H1 (cell line): ENCODE results near the gene VIPR2. TPM values are rescaled to one million over a fixed set of nuclear protein-coding genes. Genes with fewer than 3 reads are reported as not detected.

Experiments
- CTCF ChIA-PET: fragments of 300-600 bp; sonication (Branson Sonifier 250); formaldehyde crosslinking; loops from one replicate; lab custom pipeline; 2021; ENCODE audit not compliant: partially characterized antibody; lab: Charles Lee
- POLR2A ChIA-PET: fragments of 300-600 bp; sonication (Branson Sonifier 250); formaldehyde crosslinking; loops from one replicate; lab custom pipeline; 2021; ENCODE audit warnings: inconsistent platforms; ENCODE audit not compliant: partially characterized antibody; lab: Charles Lee
- DNase-seq, 2 experiments: peaks; one replicate each; pipeline versions ENCODE4 v3.0.0 to v3.0.0-alpha.2; 2010 to 2022; ENCODE audit warnings: low spot score in 2 of 2, low read depth in 1 of 2, mixed read lengths in 1 of 2
- FAIRE-seq: peaks from 2 replicates; lab custom pipeline; 2011; peaks lifted over from hg19 to GRCh38; lab: Jason Lieb, UNC
- H2AFZ ChIP-seq: 2 replicates; pipeline ENCODE4 v1.8.1; 2012; ENCODE audit warnings: low read length, inconsistent platforms
- H2AK5ac ChIP-seq: 2 replicates; pipeline ENCODE4 v1.6.1; 2013; ENCODE audit warnings: low read depth, low read length
- H2BK120ac ChIP-seq: replicated peaks from 2 replicates; pipeline ENCODE3; 2013; ENCODE audit warnings: low read depth, low read length, inconsistent platforms
- H2BK12ac ChIP-seq: 2 replicates; pipeline ENCODE4 v1.6.1; 2013; ENCODE audit warnings: low read depth, low read length
- H2BK15ac ChIP-seq: 2 replicates; pipeline ENCODE4 v1.6.1; 2013; ENCODE audit warnings: low read length
- H2BK20ac ChIP-seq: 2 replicates; pipeline ENCODE4 v1.6.1; 2013; ENCODE audit warnings: low read length
- H2BK5ac ChIP-seq: 2 replicates; pipeline ENCODE4 v1.6.1; 2013; ENCODE audit warnings: low read depth, low read length
- H3K14ac ChIP-seq: 2 replicates; pipeline ENCODE4 v1.6.1; 2013; ENCODE audit warnings: inconsistent platforms; ENCODE audit not compliant: insufficient read length
- H3K18ac ChIP-seq: 2 replicates; pipeline ENCODE4 v1.6.1; 2013; ENCODE audit warnings: low read length; ENCODE audit errors: extremely low read depth
- H3K23ac ChIP-seq: 2 replicates; pipeline ENCODE4 v1.6.1; 2013; ENCODE audit warnings: inconsistent platforms; ENCODE audit not compliant: insufficient read length
- H3K23me2 ChIP-seq: 2 replicates; pipeline ENCODE4 v1.6.1; 2013; ENCODE audit warnings: low read depth, low read length
- H3K27ac ChIP-seq: 2 replicates; pipeline ENCODE4 v1.6.1; 2011; ENCODE audit warnings: low read depth, low read length, inconsistent platforms
- H3K27me3 ChIP-seq, 4 experiments: replicated peaks in 1 of 4; 1 replicate in 1 of 4; 2 replicates in 3 of 4; pipeline versions ENCODE4 v1.6.1 to v1.8.1; 2011 to 2013; ENCODE audit warnings: low read length in 3 of 4, mild to moderate bottlenecking in 3 of 4, inconsistent platforms in 2 of 4, mixed read lengths in 2 of 4, moderate library complexity in 1 of 4; ENCODE audit not compliant: control insufficient read depth in 3 of 4, insufficient read depth in 3 of 4; ENCODE audit errors: extremely low read depth in 1 of 4
- H3K36me3 ChIP-seq, 4 experiments: 2 replicates each; pipeline versions ENCODE4 v1.6.1 to v1.8.1; 2011 to 2013; ENCODE audit warnings: mild to moderate bottlenecking in 4 of 4, low read length in 3 of 4, moderate library complexity in 2 of 4, control low read depth in 1 of 4, inconsistent platforms in 1 of 4; ENCODE audit not compliant: insufficient read depth in 4 of 4, control insufficient read depth in 2 of 4
- H3K4ac ChIP-seq: replicated peaks from 2 replicates; pipeline ENCODE3; 2013; ENCODE audit warnings: low read length, low read depth, mixed read lengths, inconsistent platforms; ENCODE audit not compliant: insufficient read length
- H3K4me1 ChIP-seq, 4 experiments: replicated peaks in 1 of 4; 1 replicate in 1 of 4; 2 replicates in 3 of 4; pipeline versions ENCODE4 v1.6.1 to v1.8.1; 2011 to 2013; ENCODE audit warnings: low read length in 3 of 4, inconsistent platforms in 2 of 4, mixed read lengths in 1 of 4; ENCODE audit not compliant: insufficient read depth in 4 of 4, control insufficient read depth in 3 of 4
- H3K4me2 ChIP-seq, 2 experiments: 2 replicates each; pipeline versions ENCODE4 v1.6.1 to v1.8.1; 2011 to 2013; ENCODE audit warnings: low read depth in 2 of 2, low read length in 2 of 2, control low read depth in 1 of 2, inconsistent platforms in 1 of 2, mild to moderate bottlenecking in 1 of 2; ENCODE audit not compliant: insufficient read depth in 1 of 2
- H3K4me3 ChIP-seq, 4 experiments: fragments of 200-600, 300-600 bp in 1 of 4; sonication (generic), shearing (Covaris generic), sonication (Bioruptor Twin) in 1 of 4; 2 replicates each; pipeline versions ENCODE4 v1.5.1 to v1.8.1; 2011 to 2016; ENCODE audit warnings: low read length in 4 of 4, low read depth in 3 of 4, control low read depth in 2 of 4, inconsistent platforms in 2 of 4, mild to moderate bottlenecking in 2 of 4, mixed read lengths in 1 of 4, moderate library complexity in 1 of 4; ENCODE audit not compliant: insufficient read depth in 2 of 4; ENCODE audit errors: extremely low read depth in 1 of 4
- H3K56ac ChIP-seq: replicated peaks from 2 replicates; pipeline ENCODE3; 2013; ENCODE audit warnings: low read depth, mild to moderate bottlenecking, mixed read lengths, low read length, inconsistent platforms; ENCODE audit not compliant: insufficient read length
- H3K79me1 ChIP-seq: 2 replicates; pipeline ENCODE4 v1.6.1; 2013; ENCODE audit warnings: low read depth, low read length, control low read depth
- H3K79me2 ChIP-seq, 2 experiments: 2 replicates each; pipeline versions ENCODE4 v1.6.1 to v1.8.1; 2012 to 2013; ENCODE audit warnings: low read length in 2 of 2, mild to moderate bottlenecking in 2 of 2, inconsistent platforms in 1 of 2; ENCODE audit not compliant: insufficient read depth in 2 of 2, control insufficient read depth in 1 of 2
- H3K9ac ChIP-seq, 4 experiments: replicated peaks in 1 of 4; 1 replicate in 1 of 4; 2 replicates in 3 of 4; pipeline versions ENCODE4 v1.6.1 to v1.8.1; 2011 to 2013; ENCODE audit warnings: low read depth in 3 of 4, low read length in 3 of 4, control low read depth in 2 of 4, mild to moderate bottlenecking in 2 of 4, moderate library complexity in 2 of 4, inconsistent platforms in 1 of 4; ENCODE audit errors: extremely low read depth in 1 of 4
- H3K9me3 ChIP-seq, 2 experiments: 2 replicates each; pipeline versions ENCODE4 v1.6.1 to v1.8.1; 2012 to 2013; ENCODE audit warnings: mild to moderate bottlenecking in 2 of 2, moderate library complexity in 2 of 2, control low read depth in 1 of 2, inconsistent platforms in 1 of 2, low read depth in 1 of 2, low read length in 1 of 2, mixed read lengths in 1 of 2; ENCODE audit not compliant: insufficient read depth in 2 of 2
- H4K20me1 ChIP-seq, 2 experiments: replicated peaks in 1 of 2; 2 replicates each; pipeline versions ENCODE3 to v1.8.1; 2011 to 2013; ENCODE audit warnings: inconsistent platforms in 2 of 2, low read length in 2 of 2, mild to moderate bottlenecking in 1 of 2; ENCODE audit not compliant: insufficient read depth in 2 of 2, control insufficient read depth in 1 of 2
- H4K5ac ChIP-seq: 2 replicates; pipeline ENCODE4 v1.6.1; 2013; ENCODE audit warnings: low read length, low read depth, mixed read lengths, inconsistent platforms; ENCODE audit not compliant: insufficient read length
- H4K8ac ChIP-seq: 2 replicates; pipeline ENCODE4 v1.8.0; 2013; ENCODE audit warnings: mild to moderate bottlenecking, moderate library complexity, low read length, inconsistent platforms; ENCODE audit not compliant: insufficient read depth; ENCODE audit errors: extremely low read depth
- H4K91ac ChIP-seq: replicated peaks from 2 replicates; pipeline ENCODE3; 2013; ENCODE audit warnings: low read length, mixed read lengths, inconsistent platforms; ENCODE audit not compliant: insufficient read length
- CBX5 ChIP-seq: fragments of 300-800, 300-1000 bp; sonication (generic); IDR thresholded peaks from 2 replicates; pipeline ENCODE4 v1.7.1; 2016; ENCODE audit warnings: antibody characterized with exemption, low read length, low read depth
- CHD1 ChIP-seq: IDR thresholded peaks from 2 replicates; pipeline ENCODE4 v1.6.1; 2012; ENCODE audit warnings: low read depth, low read length, improper control_type of control experiment
- EGR1 ChIP-seq: IDR thresholded peaks from 2 replicates; pipeline ENCODE4 v1.6.1; 2011; ENCODE audit warnings: low read depth, low read length, borderline replicate concordance
- EZH2 ChIP-seq: fragments of 200-600 bp; sonication (generic); IDR thresholded peaks from 2 replicates; pipeline ENCODE4 v1.7.1; 2012; ENCODE audit warnings: low read depth, mild to moderate bottlenecking, moderate library complexity, low read length, inconsistent platforms; ENCODE audit not compliant: severe bottlenecking
- HDAC2 ChIP-seq, 2 experiments: fragments of 300-600 bp in 1 of 2; sonication (generic) in 1 of 2; IDR thresholded peaks; 2 replicates each; pipeline ENCODE4 v1.6.1; 2011 to 2012; ENCODE audit warnings: low read depth in 2 of 2, low read length in 2 of 2, mild to moderate bottlenecking in 2 of 2, moderate library complexity in 2 of 2, borderline replicate concordance in 1 of 2, inconsistent platforms in 1 of 2
- MAX ChIP-seq: IDR thresholded peaks from 2 replicates; pipeline ENCODE4 v1.6.1; 2012; ENCODE audit warnings: inconsistent platforms
- SIX5 ChIP-seq: IDR thresholded peaks from 2 replicates; pipeline ENCODE4 v1.6.1; 2011; ENCODE audit warnings: mild to moderate bottlenecking, low read depth, low read length
- TAF7 ChIP-seq: optimal IDR thresholded peaks from 2 replicates; pipeline ENCODE3; 2011; ENCODE audit warnings: low read depth, mild to moderate bottlenecking, inconsistent platforms, low read length, moderate library complexity, borderline replicate concordance
- TBP ChIP-seq: IDR thresholded peaks from 2 replicates; pipeline ENCODE4 v1.6.1; 2011; ENCODE audit warnings: low read depth, low read length, improper control_type of control experiment
- TCF12 ChIP-seq: IDR thresholded peaks from 2 replicates; pipeline ENCODE4 v1.6.1; 2011; ENCODE audit warnings: low read depth, mild to moderate bottlenecking, low read length
- YY1 ChIP-seq: IDR thresholded peaks from 2 replicates; pipeline ENCODE4 v1.6.1; 2011; ENCODE audit warnings: low read depth, mild to moderate bottlenecking, low read length
- WGBS, 2 experiments: shearing (Covaris generic) in 1 of 2; methylation state at CpG; one replicate each; pipeline versions ENCODE4 v1.1.6 to v1.1.7; 2013 to 2015; ENCODE audit warnings: low lambda C conversion rate in 2 of 2, mixed read lengths in 2 of 2, inconsistent platforms in 1 of 2, low coverage in 1 of 2, missing lambda C conversion rate in 1 of 2; ENCODE audit not compliant: insufficient replicate concordance in 2 of 2, insufficient coverage in 1 of 2, insufficient read length in 1 of 2; ENCODE audit errors: extremely low coverage in 1 of 2, missing lambda C conversion rate in 1 of 2; 5-methylcytosine and 5-hydroxymethylcytosine counted together
- polyA plus RNA-seq, 7 experiments: library from polyadenylated mRNA; depleted of rRNA in 3 of 7; stranded (reverse) in 5 of 7; unstranded in 2 of 7; fragments of >200 nt in 5 of 7; fragments of 200-250 nt in 2 of 7; gene quantifications; 1 replicate in 5 of 7; 2 replicates in 1 of 7; 4 replicates in 1 of 7; pipeline versions ENCODE4 v1.2.1 to v1.2.3, GENCODE V29; 2011 to 2013; ENCODE audit warnings: missing spikeins in 2 of 7, mixed read lengths in 2 of 7
- total RNA-seq: library from RNA; stranded (reverse); fragmentation: NEBNext Ultra II Directional; extraction: Animal tissue kit (Norgen Biotek cat#: 25700); gene quantifications from 2 replicates; pipeline ENCODE4 v1.2.1, GENCODE V29; 2021

Gene VIPR2
- total and polyA plus RNA-seq, 2 of the 8 experiments (the other 6 are each of a cell fraction or from before 2014, with no cell fraction given) = 2.4 to 6.3 TPM

GRCh38 chr7:159024280-159024951 lies 120.3 kb downstream of the VIPR2 start:
- Histone ChIP-seq H2AK5ac (no peak overlapping the region), H3K23me2 (no peaks in the 10 kb centered on the region), H3K4me1 (peaks cover 0 to 10% (median 5%) of the 10 kb centered on the region in 4 experiments; a peak in 4 of 7 replicates), H3K14ac (no peak overlapping the region), H2BK15ac (no peak overlapping the region), H3K4me2 (no peak overlapping the region), H3K79me1 (0 out of 2 replicates have a peak, but pooled peaks cover 2% of the 10 kb centered on the region), H3K23ac (no peak overlapping the region), H3K4ac (no peak overlapping the region), H3K79me2 (no peaks in the 10 kb centered on the region), H2AFZ (no peak overlapping the region), H3K9ac (no peak overlapping the region), H2BK20ac (no peak overlapping the region), H4K20me1 (no peaks in the 10 kb centered on the region), H3K9me3 (no peaks in the 10 kb centered on the region), H3K27ac (no peak overlapping the region), H4K91ac (no peak overlapping the region), H3K56ac (no peak overlapping the region), H4K5ac (no peak overlapping the region), H4K8ac (no peak overlapping the region), H3K4me3 (no peak overlapping the region), H3K27me3 (no peaks in the 10 kb centered on the region), H2BK120ac (no peak overlapping the region), H3K18ac (no peak overlapping the region), H3K36me3 (no peaks in the 10 kb centered on the region), H2BK5ac (peak overlapping the region; percentile 56; the same call in 1 of the 2 replicates), H2BK12ac (0 out of 2 replicates have a peak overlapping the region, but pooled peaks have one; percentile 50)
- FAIRE-seq (no peak), DNase-seq (no peak)
- TF ChIP-seq EGR1 (no peak), HDAC2 (IDR thresholded peaks at IDR 0.05; ENCODE audit: borderline replicate concordance in 1 of 2, low read depth in 2 of 2, low read length in 2 of 2) (no peak), TBP (no peak), MAX (no peak), CBX5 (no peak), YY1 (no peak), EZH2 (no peak), TAF7 (no peak), CHD1 (no peak), TCF12 (no peak), SIX5 (no peak)
- 90% methylated on average over 42 of the region's 48 CpGs; no CpG with 5 or more reads in 1 of the 2 experiments for WGBS, 2 experiments
- CTCF ChIA-PET = interaction anchor here (1.5 kb wide), 1 partner anchor 10 kb away, joined by 5 read pairs; no protein-coding TSS in a partner anchor
- POLR2A ChIA-PET = no interaction called here
